SKM-1 (cell line): Measurements from ENCODE around the gene MAML3.

ENCODE experiments used
- DNase-seq: peaks from one replicate; lab custom pipeline; 2025; ENCODE audit not compliant: unreplicated experiment; lab: John Stamatoyannopoulos, UW

The MAML3 gene

GRCh38 chr4:139738846-139739613, 415.0 kb downstream of the MAML3 start:
- no peak for DNase-seq

DNA sequence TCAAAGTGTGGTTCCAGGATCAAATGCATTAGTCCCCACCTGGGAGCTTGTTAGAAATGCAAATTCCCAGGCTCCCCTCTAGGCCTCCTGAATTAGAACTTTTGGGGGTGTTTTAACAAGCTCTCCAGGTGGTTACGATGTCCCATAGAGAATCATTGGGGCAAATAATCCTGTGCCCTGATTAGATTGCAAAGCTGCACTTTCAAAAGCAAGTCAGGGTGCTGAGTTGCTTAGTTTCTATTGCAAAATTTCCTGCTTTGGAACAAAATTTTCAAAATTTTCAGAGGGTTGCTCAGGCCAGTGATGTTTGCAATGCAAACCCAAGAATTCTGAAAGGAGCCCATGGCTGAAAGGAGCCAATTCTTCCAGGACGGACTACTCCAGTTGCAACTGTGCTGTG, 417.3 kb downstream of the MAML3 start:
- DNase-seq, result no peak

GRCh38 chr4:139736274-139736660, 417.7 kb downstream of the MAML3 start:
- DNase-seq, result no peak

- DNase-seq, result no peak
Measured at GRCh38 chr4:139735381-139736273, 418.4 kb downstream of the MAML3 start.

DNA sequence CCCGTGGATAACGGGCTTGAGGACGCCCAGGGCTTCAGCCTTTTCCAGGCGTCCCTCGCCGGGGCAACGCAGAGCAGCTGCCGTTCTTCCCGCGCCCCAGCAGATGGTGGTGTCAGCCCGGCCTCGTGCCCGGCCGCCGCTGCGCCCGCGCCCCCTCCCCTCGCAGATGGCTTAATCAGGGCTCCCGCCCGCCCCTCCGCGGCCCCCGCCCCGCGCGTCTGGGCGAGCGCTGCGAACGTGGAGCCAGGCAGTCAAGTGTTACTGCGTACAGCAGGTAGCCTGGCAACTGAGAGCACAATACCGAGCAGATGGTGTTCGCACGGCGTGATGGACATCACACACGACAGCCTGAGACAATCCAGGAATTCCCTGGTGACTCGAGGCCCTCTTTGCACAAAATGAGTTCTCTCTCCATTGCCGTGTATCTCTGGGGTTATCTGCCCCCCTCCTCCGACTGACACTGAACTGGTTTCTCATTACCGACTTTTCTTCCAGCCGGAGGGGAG, 419.1 kb downstream of the MAML3 start:
- peak; percentile 44 for DNase-seq

GRCh38 chr4:139734201-139734874, 419.6 kb downstream of the MAML3 start:
- no peak for DNase-seq

GRCh38 chr4:139732991-139733570, 420.9 kb downstream of the MAML3 start:
- DNase-seq, result no peak

DNA sequence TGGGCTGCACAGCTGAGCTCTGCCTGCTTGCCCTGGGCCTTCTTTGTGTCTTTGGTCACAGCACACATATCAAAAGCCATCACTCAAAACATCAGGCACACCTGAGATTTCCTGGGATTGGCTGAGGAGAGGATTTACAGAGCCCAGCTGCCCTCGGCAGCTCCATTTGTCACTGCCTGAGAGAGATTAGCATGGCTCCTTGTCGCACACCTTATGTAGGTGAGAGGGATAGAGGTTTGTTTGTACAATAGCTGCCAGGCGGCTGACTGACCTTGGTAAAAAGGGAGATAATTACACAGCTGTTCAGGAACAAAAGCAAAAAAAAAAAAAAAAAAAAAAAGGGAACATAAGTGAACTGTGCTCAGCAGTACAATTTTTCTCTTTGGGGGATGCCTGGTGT, 425.1 kb downstream of the MAML3 start:
- DNase-seq, result no peak

GRCh38 chr4:139728146-139728545, 425.8 kb downstream of the MAML3 start:
- no peak for DNase-seq

GRCh38 chr4:139726615-139727014, 427.4 kb downstream of the MAML3 start:
- no peak for DNase-seq

DNA sequence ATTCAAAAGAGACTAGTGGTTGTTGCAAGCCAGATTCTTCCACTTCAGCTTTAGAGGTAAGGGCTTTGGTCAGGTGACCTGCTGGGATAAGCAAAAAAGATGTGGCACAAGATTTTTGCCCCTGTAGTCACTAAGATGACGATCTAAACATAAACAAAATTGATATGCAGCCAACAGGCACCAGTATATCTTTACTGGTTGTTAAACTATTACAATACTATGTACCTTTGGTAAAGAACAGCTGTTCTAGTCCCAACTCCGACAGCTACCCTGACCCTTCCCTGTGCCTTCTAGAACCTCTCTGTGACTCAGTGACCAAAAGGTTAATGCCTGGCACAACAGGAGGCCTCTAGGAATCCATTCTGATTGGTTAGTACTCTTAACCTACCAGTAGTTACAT, 428.7 kb downstream of the MAML3 start:
- no peak for DNase-seq

DNA sequence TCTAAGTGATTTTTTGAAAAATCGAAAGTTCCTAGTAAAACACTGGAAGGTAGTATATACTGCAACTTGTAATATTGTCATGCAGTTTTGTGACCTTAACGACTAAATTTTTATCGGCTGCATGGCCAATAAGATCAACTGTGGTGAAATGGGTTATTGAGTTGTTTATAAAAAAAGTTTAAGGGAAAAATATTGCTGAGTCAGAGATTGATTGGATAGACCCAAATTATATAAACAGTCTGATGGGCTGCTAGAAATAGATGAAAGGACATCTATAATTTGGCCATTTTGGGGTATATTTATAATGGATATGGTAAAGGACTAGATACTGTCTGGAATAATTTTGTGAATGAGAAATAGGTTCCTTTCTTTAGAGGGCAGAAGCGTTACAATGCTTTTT, 432.2 kb downstream of the MAML3 start:
- DNase-seq, result no peak

- no peak for DNase-seq
Measured at GRCh38 chr4:139720806-139721205, 433.2 kb downstream of the MAML3 start.

- no peak for DNase-seq
Measured at GRCh38 chr4:139719381-139720101, 434.4 kb downstream of the MAML3 start.

DNA sequence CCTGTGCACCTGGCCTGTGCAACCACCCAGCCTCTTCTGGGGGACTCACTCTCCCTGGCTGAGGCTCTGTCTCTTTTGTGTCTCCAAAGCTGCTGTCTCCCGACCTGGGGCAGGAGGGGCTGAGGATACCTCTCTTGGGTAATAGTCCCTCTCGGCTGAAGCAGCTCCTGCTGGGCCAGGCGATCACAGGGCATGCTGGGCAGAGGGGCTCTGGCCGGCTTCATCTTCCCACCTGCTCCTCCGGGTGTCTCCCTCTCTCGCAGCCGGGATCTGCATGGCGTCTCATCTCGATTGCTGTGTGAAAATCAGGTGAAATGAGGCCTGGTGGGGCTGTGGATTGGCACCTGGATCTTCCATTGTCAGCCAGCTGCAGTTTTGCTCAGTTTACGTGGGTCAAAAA, 435.2 kb downstream of the MAML3 start:
- DNase-seq, result no peak

DNA sequence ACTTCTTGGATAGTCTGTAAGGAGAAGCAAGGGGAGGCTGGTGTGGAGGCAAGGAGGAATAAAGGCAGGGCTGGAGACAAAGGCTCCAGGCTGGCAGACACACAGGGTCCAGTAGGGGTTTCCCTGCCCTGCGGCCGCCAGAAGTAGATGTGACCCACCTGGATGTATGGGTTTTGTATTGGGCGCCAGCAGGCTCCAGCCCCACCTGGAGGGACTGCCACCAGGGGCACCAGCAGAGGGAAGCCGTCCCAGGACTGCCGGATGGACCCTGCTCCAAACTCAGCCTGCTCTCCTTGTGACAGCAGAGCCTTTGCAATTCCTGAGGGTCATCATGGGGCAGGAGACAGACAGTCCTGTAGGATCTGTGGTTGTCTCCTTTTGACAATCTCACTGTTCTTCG, 435.6 kb downstream of the MAML3 start:
- DNase-seq, result no peak

DNA sequence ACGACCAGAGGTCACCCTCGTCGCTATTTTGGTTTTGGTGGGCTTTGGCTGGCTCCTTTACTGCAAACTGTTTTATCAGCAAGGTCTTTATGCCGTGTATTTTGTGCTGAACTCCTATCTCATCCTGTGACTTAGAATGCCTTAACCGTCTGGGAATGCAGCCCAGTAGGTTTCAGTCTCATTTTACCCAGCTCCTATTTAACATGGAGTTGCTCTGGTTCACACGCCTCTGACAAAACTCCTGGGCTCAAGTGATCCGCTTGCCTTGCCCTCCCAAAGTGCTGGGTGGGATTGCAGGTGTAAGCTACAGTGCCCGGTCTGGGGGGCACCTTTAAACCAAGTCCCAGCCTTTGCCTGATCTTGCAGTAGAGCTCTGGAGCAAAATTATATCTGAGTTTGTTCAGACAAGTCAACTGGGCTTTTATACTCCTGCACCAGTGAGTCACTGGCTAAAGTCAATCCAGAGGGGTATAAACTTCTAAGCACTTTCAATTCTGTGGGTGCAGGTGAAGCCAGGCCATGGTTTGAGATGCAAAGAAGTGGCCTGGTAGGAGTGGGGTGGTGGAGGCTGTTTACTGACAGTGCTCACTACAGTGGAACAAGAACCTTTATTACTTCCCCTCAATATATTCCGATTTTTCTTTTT, 438.1 kb downstream of the MAML3 start:
- DNase-seq, result no peak

DNA sequence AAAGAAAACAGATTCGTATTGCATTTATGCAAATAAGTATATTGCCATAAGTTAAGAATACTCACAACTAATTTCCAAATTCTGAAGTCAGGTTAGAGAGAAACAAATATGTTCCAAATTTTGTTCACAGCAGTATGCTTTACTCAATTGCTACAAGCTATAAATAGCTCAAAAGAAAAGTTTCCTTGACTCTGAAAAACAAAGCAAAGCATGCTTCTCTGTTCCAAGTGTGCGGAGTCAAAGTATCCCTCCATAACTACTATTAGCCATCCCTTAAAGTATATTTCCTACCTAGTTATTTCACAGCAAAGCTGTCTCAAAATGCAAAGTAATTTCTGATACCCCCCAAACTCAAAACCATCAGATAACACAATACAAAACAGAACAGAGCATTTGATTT, 441.1 kb downstream of the MAML3 start:
- DNase-seq, result no peak

DNA sequence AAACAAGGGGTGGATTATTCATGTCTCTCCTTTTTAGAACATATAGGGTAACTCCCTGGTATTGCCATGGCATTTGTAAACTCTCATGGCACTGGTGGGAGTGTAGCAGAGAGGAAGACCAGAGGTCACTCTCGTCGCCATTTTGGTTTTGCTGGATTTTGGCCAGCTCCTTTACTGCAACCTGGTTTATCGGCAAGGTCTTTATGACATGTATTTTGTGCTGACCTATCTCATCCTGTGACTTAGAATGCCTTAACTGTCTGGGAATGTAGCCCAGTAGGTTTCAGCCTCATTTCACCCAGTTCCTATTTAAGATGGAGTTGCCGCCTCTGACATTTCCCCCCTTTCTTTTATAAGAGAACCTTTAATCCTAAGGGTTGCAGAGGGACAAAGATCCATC, 442.5 kb downstream of the MAML3 start:
- DNase-seq, result no peak

GRCh38 chr4:139710073-139710472, 443.9 kb downstream of the MAML3 start:
- no peak for DNase-seq
